Measurements from ENCODE around the gene ZCRB1.

GRCh38 chr12:42362647-42363260, 36.9 kb upstream of the ZCRB1 start:
- no peak for TF ChIP-seq CTCF (IDR thresholded peaks at IDR 0.05 in 4 of 5, conservative IDR thresholded peaks at IDR 0.05 in 1 of 5)
- TF ChIP-seq POLR2A (IDR thresholded peaks at IDR 0.05) = no peak
